Neural progenitor cell (in vitro differentiated cells): Measurements from ENCODE around the gene RFX5.

Experiments used
- EZH2 ChIP-seq: fragments of 200-600 bp; sonication (generic); IDR thresholded peaks from 2 replicates; pipeline ENCODE4 v1.6.1; 2017; ENCODE audit warnings: antibody characterized with exemption, mild to moderate bottlenecking, moderate library complexity
- EZH2phosphoT487 ChIP-seq: fragments of 200-600 bp; sonication (generic); IDR thresholded peaks from 2 replicates; pipeline ENCODE4 v1.6.1; 2017; ENCODE audit warnings: antibody characterized with exemption
- TF ChIP-seq, protein P1 (sequence below): fragments of 200-600 bp; sonication (generic); IDR thresholded peaks from 2 replicates; pipeline ENCODE4 v1.5.1; 2017; ENCODE audit warnings: antibody characterized with exemption, mild to moderate bottlenecking

DNA sequence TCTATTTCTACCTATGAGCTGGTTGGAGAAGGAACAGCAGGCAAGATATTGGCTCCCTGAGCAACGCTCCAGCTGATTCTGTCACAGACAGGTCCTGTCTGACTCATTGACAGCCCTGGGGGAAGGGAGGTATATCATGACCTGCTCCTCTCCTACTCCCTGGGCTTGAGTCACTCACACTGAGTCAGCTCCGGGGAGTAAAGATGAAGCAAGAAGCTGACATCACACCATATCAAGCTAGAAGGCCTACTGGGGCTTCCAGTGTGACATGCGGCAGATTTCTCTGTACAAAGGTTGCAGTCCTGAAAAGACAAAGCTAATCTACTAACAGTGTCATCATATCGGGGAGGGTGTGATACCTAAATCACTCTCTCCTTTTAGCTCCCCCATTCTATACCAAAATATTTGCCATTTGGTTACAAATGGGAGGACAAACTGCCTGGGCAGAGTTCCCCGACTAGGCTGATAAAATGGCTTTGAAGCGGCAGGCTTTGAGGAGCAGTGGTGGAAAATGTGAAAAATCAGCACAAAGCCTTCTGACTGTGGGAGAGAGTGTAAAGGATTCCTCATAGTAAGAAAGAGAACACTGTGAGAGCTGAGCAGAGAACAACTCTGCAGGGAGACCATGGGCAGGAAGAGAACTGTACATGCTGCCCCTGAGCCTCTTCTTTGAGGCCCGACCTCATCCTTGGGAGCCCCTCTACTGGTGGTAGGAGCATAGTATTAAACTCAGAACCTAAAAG is 35.3 kb downstream of the RFX5 start:
- TF ChIP-seq EZH2 (no peak), EZH2phosphoT487 (no peak)
- TF ChIP-seq, protein P1, sequence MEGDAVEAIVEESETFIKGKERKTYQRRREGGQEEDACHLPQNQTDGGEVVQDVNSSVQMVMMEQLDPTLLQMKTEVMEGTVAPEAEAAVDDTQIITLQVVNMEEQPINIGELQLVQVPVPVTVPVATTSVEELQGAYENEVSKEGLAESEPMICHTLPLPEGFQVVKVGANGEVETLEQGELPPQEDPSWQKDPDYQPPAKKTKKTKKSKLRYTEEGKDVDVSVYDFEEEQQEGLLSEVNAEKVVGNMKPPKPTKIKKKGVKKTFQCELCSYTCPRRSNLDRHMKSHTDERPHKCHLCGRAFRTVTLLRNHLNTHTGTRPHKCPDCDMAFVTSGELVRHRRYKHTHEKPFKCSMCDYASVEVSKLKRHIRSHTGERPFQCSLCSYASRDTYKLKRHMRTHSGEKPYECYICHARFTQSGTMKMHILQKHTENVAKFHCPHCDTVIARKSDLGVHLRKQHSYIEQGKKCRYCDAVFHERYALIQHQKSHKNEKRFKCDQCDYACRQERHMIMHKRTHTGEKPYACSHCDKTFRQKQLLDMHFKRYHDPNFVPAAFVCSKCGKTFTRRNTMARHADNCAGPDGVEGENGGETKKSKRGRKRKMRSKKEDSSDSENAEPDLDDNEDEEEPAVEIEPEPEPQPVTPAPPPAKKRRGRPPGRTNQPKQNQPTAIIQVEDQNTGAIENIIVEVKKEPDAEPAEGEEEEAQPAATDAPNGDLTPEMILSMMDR, result no peak
